DOHH2 (cell line): Measurements from ENCODE around the gene CHD5.

ENCODE experiments used
- H3F3A ChIP-seq: fragments of 200-600 bp; sonication (generic), shearing (Covaris generic); 2 replicates; pipeline ENCODE4 v1.6.0; 2016; ENCODE audit warnings: antibody characterized with exemption, mild to moderate bottlenecking; ENCODE audit not compliant: control insufficient read depth, insufficient read depth
- H3K27ac ChIP-seq: fragments of 200-600 bp; sonication (generic); 2 replicates; pipeline ENCODE4 v1.5.1; 2014; ENCODE audit warnings: low read depth, mild to moderate bottlenecking, low read length, moderate library complexity
- H3K27me3 ChIP-seq: fragments of 200-600 bp; sonication (generic); 2 replicates; pipeline ENCODE4 v1.6.1; 2014; ENCODE audit warnings: mild to moderate bottlenecking, low read length, mixed read lengths; ENCODE audit not compliant: control insufficient read depth
- H3K36me3 ChIP-seq: fragments of 200-600 bp; sonication (generic); 2 replicates; pipeline ENCODE4 v1.6.1; 2014; ENCODE audit warnings: mild to moderate bottlenecking, low read length, moderate library complexity, mixed read lengths; ENCODE audit not compliant: control insufficient read depth
- H3K4me1 ChIP-seq: fragments of 200-600 bp; sonication (generic); 2 replicates; pipeline ENCODE4 v1.6.1; 2014; ENCODE audit warnings: mild to moderate bottlenecking, low read length, mixed read lengths; ENCODE audit not compliant: control insufficient read depth
- H3K4me2 ChIP-seq: fragments of 200-600 bp; sonication (generic); 2 replicates; pipeline ENCODE4 v1.6.0; 2014; ENCODE audit warnings: mild to moderate bottlenecking, low read length, moderate library complexity
- H3K4me3 ChIP-seq: fragments of 200-600 bp; sonication (generic); 2 replicates; pipeline ENCODE4 v1.5.1; 2014; ENCODE audit warnings: mild to moderate bottlenecking, low read length, mixed read lengths
- H3K79me2 ChIP-seq: fragments of 200-600 bp; sonication (generic); 2 replicates; pipeline ENCODE4 v1.6.1; 2014; ENCODE audit warnings: mild to moderate bottlenecking, low read length, mixed read lengths; ENCODE audit not compliant: control insufficient read depth
- H3K9me2 ChIP-seq: fragments of 200-600 bp; sonication (generic); replicated peaks from 2 replicates; pipeline ENCODE4 v1.6.1; 2014; ENCODE audit warnings: mild to moderate bottlenecking, low read length, mixed read lengths; ENCODE audit not compliant: control insufficient read depth
- H3K9me3 ChIP-seq: fragments of 200-600 bp; sonication (generic); 2 replicates; pipeline ENCODE4 v1.6.1; 2014; ENCODE audit warnings: antibody characterized with exemption, low read length, mixed read lengths; ENCODE audit not compliant: control insufficient read depth, insufficient read depth
- H4K20me1 ChIP-seq: fragments of 200-600 bp; sonication (generic); 2 replicates; pipeline ENCODE4 v1.6.0; 2014; ENCODE audit warnings: low read depth, mild to moderate bottlenecking, antibody characterized with exemption, low read length, moderate library complexity; ENCODE audit not compliant: control insufficient read depth, insufficient read depth
- CTCF ChIP-seq: fragments of 200-600 bp; sonication (generic); IDR thresholded peaks from one replicate; pipeline ENCODE4 v1.5.1; 2014; ENCODE audit warnings: antibody characterized with exemption, mild to moderate bottlenecking, low read depth, low read length; ENCODE audit not compliant: poor library complexity, severe bottlenecking
- EZH2phosphoT487 ChIP-seq: fragments of 200-600 bp; sonication (generic); IDR thresholded peaks from 2 replicates; pipeline ENCODE4 v1.6.1; 2017; ENCODE audit warnings: borderline replicate concordance, mild to moderate bottlenecking, antibody characterized with exemption, low read length, moderate library complexity, mixed read lengths

The CHD5 gene

GRCh38 chr1:6197746-6198427 is 17.8 kb upstream of the CHD5 start:
- Histone ChIP-seq H4K20me1 (peaks cover 14% of the 10 kb centered on the region; the same call in 1 of the 2 replicates), H3K27me3 (no peaks in the 10 kb centered on the region), H3F3A (peaks cover 6% of the 10 kb centered on the region), H3K9me3 (no peaks in the 10 kb centered on the region), H3K27ac (no peak overlapping the region; the same call in 1 of the 2 replicates), H3K4me1 (peaks cover 28% of the 10 kb centered on the region), H3K4me2 (peak overlapping the region; percentile 80), H3K36me3 (peaks cover 64% of the 10 kb centered on the region), H3K9me2 (no peaks in the 10 kb centered on the region), H3K4me3 (peak overlapping the region; percentile 82), H3K79me2 (peaks cover 74% of the 10 kb centered on the region)
- TF ChIP-seq CTCF, result no peak
- no peak for TF ChIP-seq EZH2phosphoT487

- no peaks in the 10 kb centered on the region; the same call in 1 of the 2 replicates for H4K20me1 ChIP-seq
- no peak overlapping the region for H3K27ac ChIP-seq
- TF ChIP-seq EZH2phosphoT487 (no peak), CTCF (no peak)
- H3K4me2 ChIP-seq, result no peak overlapping the region
- H3K27me3 ChIP-seq, result no peaks in the 10 kb centered on the region
- H3F3A ChIP-seq, result peaks cover 20% of the 10 kb centered on the region
- no peak overlapping the region for H3K4me3 ChIP-seq
- peaks cover 92% of the 10 kb centered on the region for H3K36me3 ChIP-seq
- peaks cover 89% of the 10 kb centered on the region for H3K79me2 ChIP-seq
- H3K4me1 ChIP-seq, result peaks cover under 1% of the 10 kb centered on the region; the same call in 1 of the 2 replicates
- no peaks in the 10 kb centered on the region for H3K9me3 ChIP-seq
- H3K9me2 ChIP-seq, result no peaks in the 10 kb centered on the region
These were observed 11.8 kb upstream of the CHD5 start for GRCh38 chr1:6191968-6192367.

GRCh38 chr1:6188466-6188865 is 8.3 kb upstream of the CHD5 start:
- Histone ChIP-seq H3K27me3 (no peaks in the 10 kb centered on the region), H4K20me1 (peaks cover 13% of the 10 kb centered on the region), H3K4me1 (no peaks in the 10 kb centered on the region), H3K79me2 (peaks cover 56% of the 10 kb centered on the region), H3K4me2 (no peak overlapping the region), H3K9me3 (no peaks in the 10 kb centered on the region), H3F3A (peaks cover 45% of the 10 kb centered on the region), H3K27ac (no peak overlapping the region), H3K36me3 (peaks cover 83% of the 10 kb centered on the region), H3K9me2 (no peaks in the 10 kb centered on the region), H3K4me3 (no peak overlapping the region)
- no peak for TF ChIP-seq EZH2phosphoT487
- TF ChIP-seq CTCF, result no peak
